Esophagus squamous epithelium (tissue), 5 donors: Measurements from ENCODE around the gene ST6GALNAC3. TPM values are rescaled to one million over a fixed set of nuclear protein-coding genes. Genes with fewer than 3 reads are reported as not detected.

Experiments used
- DNase-seq: peaks from one replicate; lab custom pipeline; 2025; lab: John Stamatoyannopoulos, UW
- H3K27ac ChIP-seq, 4 donors: fragments of 200-600 bp; sonication (generic); one replicate each; pipeline ENCODE4 v1.5.1; 2016 to 2019; ENCODE audit warnings: mild to moderate bottlenecking in 1 of 4
- H3K27me3 ChIP-seq, 4 donors: fragments of 200-600 bp; sonication (generic); 1 replicate in 3 of 4; 2 replicates in 1 of 4; pipeline versions ENCODE4 v1.5.1 to v1.6.0; 2017 to 2021; ENCODE audit warnings: antibody characterized with exemption in 1 of 4
- H3K36me3 ChIP-seq, 3 donors: fragments of 200-600 bp; sonication (generic); one replicate each; pipeline ENCODE4 v1.5.1; 2016 to 2019
- H3K4me1 ChIP-seq, 3 donors: fragments of 200-600 bp; sonication (generic); one replicate each; pipeline ENCODE4 v1.5.1; 2017 to 2019
- H3K4me3 ChIP-seq, 4 donors: fragments of 200-600 bp; sonication (generic); 1 replicate in 3 of 4; 2 replicates in 1 of 4; pipeline ENCODE4 v1.5.1; 2016 to 2019; ENCODE audit warnings: mild to moderate bottlenecking in 2 of 4, moderate library complexity in 1 of 4
- H3K9me3 ChIP-seq, 3 donors: fragments of 200-600 bp; sonication (generic); one replicate each; pipeline ENCODE4 v1.5.1; 2016 to 2019
- POLR2A ChIP-seq, 4 donors: fragments of 450-650 bp; IDR thresholded peaks; one replicate each; pipeline ENCODE4 v1.6.1; 2017; ENCODE audit warnings: antibody characterized with exemption in 4 of 4, mild to moderate bottlenecking in 4 of 4, moderate library complexity in 3 of 4
- WGBS, 2 donors: methylation state at CpG; one replicate each; pipeline ENCODE4 v1.1.5; 2018; 5-methylcytosine and 5-hydroxymethylcytosine counted together
- intact Hi-C: fragments of 100-400 bp; cut with DNase I; formaldehyde crosslinking; loops from one replicate; pipeline ENCODE4 v1.15.0; 2022
- total RNA-seq, 4 donors: library from RNA; depleted of rRNA; stranded (reverse); fragments of >200 nt; gene quantifications; one replicate each; pipeline ENCODE4 v1.1.0, GENCODE V29; 2016
- TF ChIP-seq, protein P1 (sequence below), 6 experiments: fragments of 450-650 bp in 4 of 6; fragments of 200-600 bp in 2 of 6; sonication (generic) in 2 of 6; IDR thresholded peaks; one replicate each; pipeline ENCODE4 v1.5.1; 2016 to 2019; ENCODE audit warnings: antibody characterized with exemption in 6 of 6, mild to moderate bottlenecking in 4 of 6, moderate library complexity in 4 of 6
- donor health status: DM: yes; HTN: yes; CAD: no.

ST6GALNAC3 gene
- total RNA-seq, 4 donors from 2014 or later: 0.27 to 4.3 (median 2.2) TPM

DNA sequence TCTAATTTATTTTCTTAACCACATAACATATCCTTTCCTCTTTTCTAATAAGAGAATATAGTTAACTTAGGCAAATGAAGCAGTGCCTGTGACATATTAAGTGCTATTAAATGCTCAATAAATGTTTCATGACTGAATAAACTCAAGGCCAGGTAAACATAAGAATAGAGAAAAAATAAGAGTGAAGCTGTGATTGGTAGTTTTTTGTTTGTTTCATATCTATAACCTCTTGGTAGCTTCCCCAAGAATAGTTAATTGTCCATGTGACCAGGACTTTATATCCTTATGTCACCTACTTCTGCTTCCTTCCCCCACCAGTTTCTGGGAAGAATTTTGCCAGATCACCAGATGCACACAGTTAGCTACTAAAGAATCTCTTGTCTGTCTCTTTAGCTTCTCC is 497.7 kb downstream of the ST6GALNAC3 start:
- no peak overlapping the region for H3K4me3 ChIP-seq
- no peak for DNase-seq
- intact Hi-C loops: no loop called here

DNA sequence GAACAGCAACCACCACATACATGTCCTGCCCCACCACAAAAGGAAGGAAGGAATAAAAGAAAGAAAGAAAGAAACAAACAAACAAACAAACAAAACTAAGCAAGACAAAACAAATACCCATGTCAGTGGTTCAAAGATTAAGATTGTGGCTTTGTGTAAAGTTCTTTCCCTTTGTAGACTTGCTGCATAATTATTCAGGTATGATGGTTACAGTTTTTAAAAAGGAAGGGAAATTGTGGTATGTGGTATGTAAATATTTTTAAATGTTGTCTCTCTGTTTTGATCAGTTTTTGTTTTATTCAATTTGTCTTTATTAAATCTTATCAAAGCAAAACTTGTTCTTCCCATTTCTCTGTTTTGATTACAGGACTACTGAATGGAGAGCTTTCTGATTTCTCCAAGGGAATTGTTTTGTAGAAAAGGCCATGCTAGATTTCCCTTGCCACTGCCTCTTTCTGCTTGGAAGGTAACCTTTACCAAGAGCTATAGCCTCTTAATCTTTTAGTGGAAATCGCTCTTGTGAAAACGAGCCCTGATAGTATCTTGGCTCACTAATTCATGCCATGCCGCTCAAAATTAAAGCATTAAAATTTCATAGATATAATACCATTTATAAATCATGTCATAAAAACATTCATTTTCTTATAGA is 502.5 kb downstream of the ST6GALNAC3 start:
- Histone ChIP-seq H3K9me3 (no peaks in the 10 kb centered on the region), H3K4me3 (no peak overlapping the region), H3K27ac (no peak overlapping the region), H3K36me3 (no peaks in the 10 kb centered on the region), H3K4me1 (no peaks in the 10 kb centered on the region), H3K27me3 (no peaks in the 10 kb centered on the region)
- intact Hi-C loops: no loop called here
- TF ChIP-seq, protein P1, sequence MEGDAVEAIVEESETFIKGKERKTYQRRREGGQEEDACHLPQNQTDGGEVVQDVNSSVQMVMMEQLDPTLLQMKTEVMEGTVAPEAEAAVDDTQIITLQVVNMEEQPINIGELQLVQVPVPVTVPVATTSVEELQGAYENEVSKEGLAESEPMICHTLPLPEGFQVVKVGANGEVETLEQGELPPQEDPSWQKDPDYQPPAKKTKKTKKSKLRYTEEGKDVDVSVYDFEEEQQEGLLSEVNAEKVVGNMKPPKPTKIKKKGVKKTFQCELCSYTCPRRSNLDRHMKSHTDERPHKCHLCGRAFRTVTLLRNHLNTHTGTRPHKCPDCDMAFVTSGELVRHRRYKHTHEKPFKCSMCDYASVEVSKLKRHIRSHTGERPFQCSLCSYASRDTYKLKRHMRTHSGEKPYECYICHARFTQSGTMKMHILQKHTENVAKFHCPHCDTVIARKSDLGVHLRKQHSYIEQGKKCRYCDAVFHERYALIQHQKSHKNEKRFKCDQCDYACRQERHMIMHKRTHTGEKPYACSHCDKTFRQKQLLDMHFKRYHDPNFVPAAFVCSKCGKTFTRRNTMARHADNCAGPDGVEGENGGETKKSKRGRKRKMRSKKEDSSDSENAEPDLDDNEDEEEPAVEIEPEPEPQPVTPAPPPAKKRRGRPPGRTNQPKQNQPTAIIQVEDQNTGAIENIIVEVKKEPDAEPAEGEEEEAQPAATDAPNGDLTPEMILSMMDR (IDR thresholded peaks at IDR 0.05): no peak
- TF ChIP-seq POLR2A (IDR thresholded peaks at IDR 0.05): no peak
- DNase-seq: no peak
- 58% methylated on average over 3 of the region's 3 CpGs for WGBS, 2 donors

More for the DNA sequence above, 497.7 kb downstream of the ST6GALNAC3 start:
- H3K36me3 ChIP-seq: no peaks in the 10 kb centered on the region
- TF ChIP-seq, protein P1 (IDR thresholded peaks at IDR 0.05): no peak
- no peak for TF ChIP-seq POLR2A (IDR thresholded peaks at IDR 0.05)
- H3K27me3 ChIP-seq: no peaks in the 10 kb centered on the region
- no peaks in the 10 kb centered on the region for H3K4me1 ChIP-seq
- no peaks in the 10 kb centered on the region for H3K9me3 ChIP-seq
- H3K27ac ChIP-seq: no peak overlapping the region

DNA sequence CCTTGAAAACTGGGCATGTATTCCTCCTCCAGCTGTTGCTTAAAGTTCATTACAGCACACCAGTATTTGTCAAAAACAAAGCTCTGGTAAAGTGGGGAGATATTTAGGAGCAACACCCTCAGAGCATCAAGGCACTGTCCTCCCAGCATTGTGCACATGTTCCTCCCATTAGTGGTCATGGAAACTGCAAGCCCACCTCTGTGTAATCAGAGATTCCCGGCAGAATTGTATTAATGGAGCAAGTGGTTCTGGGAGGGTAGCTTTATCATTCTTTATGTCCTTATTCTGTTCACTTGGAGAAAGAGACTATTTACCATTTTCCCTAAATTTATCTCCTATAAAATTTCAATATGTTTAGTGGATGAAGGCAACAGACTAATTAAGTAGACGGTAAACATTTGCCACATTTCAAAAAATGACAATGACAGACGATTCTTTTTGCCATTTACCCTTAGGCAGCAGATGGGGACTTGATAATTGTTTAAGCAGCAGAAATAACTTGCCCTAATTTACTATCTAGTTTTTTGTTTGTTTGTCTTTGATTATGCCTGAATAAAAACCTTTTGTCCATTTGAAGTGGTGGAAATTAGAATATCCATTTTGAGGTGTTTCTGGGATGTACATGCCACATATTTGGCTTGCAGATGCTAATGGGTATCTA is 503.1 kb downstream of the ST6GALNAC3 start:
- Histone ChIP-seq H3K9me3 (no peaks in the 10 kb centered on the region), H3K27me3 (no peaks in the 10 kb centered on the region), H3K27ac (no peak overlapping the region), H3K4me1 (no peaks in the 10 kb centered on the region), H3K36me3 (no peaks in the 10 kb centered on the region), H3K4me3 (no peak overlapping the region)
- intact Hi-C loops: no loop called here
- TF ChIP-seq POLR2A (IDR thresholded peaks at IDR 0.05): no peak
- TF ChIP-seq, protein P1 (IDR thresholded peaks at IDR 0.05): no peak
- no peak for DNase-seq
- 48 to 57% methylated on average over 3 of the region's 3 CpGs for WGBS, 2 donors

DNA sequence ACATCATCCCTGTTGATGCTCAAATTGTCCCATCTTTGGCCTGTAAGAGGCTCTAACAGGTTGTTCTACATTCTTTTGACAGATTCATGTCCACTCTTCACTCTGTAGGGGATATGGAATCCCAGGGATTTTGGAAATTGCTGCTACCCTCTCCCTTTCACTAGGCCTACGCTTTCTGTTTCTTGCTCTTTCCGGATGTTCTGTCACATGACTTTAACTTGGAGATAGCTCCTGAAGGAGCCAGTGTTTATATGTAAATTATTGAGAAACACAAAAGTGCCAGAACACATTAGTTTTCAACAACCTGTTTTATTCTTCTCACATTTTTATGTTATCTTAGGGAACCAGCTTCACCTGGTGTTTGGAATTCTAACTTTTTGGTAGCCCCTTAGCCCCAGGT is 505.7 kb downstream of the ST6GALNAC3 start:
- WGBS, 2 donors: 83 to 84% methylated on average over 2 of the region's 2 CpGs
- H3K36me3 ChIP-seq: no peaks in the 10 kb centered on the region
- intact Hi-C loops: no loop called here

DNA sequence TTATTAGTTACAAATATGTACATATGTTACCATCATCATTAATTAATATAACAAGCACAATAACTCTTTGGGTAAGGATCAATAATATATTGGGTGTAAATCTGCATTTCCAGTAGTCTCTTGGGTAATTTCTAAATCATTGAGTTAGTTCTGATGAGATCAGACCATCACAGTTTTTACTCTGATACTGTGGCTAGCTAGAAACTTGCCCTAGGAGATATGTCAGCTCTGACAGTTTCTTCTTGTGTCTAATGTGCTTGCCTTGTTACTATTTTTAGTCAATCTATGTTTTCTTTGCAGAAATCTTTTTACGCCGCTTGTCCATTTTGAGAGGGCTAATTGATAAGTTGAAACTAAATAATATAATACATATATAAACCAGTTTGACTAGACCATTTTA is 507.2 kb downstream of the ST6GALNAC3 start:
- Histone ChIP-seq H3K4me1 (no peaks in the 10 kb centered on the region), H3K4me3 (no peak overlapping the region), H3K27ac (no peak overlapping the region), H3K9me3 (no peaks in the 10 kb centered on the region), H3K36me3 (no peaks in the 10 kb centered on the region), H3K27me3 (no peaks in the 10 kb centered on the region)
- no peak for DNase-seq
- intact Hi-C loops: no loop called here
- no peak for TF ChIP-seq POLR2A (IDR thresholded peaks at IDR 0.05)
- TF ChIP-seq, protein P1 (IDR thresholded peaks at IDR 0.05): no peak
- 94 to 100% methylated on average over 2 of the region's 2 CpGs for WGBS, 2 donors

More for the DNA sequence above, 505.7 kb downstream of the ST6GALNAC3 start:
- Histone ChIP-seq H3K27ac (no peak overlapping the region), H3K27me3 (no peaks in the 10 kb centered on the region), H3K4me3 (no peak overlapping the region), H3K4me1 (no peaks in the 10 kb centered on the region), H3K9me3 (no peaks in the 10 kb centered on the region)
- no peak for DNase-seq
- no peak for TF ChIP-seq POLR2A (IDR thresholded peaks at IDR 0.05)
- TF ChIP-seq, protein P1 (IDR thresholded peaks at IDR 0.05): no peak
